ENCODE data around the gene RNASEH2B. TPM values are rescaled to one million over a fixed set of nuclear protein-coding genes. Genes with fewer than 3 reads are reported as not detected.

Gene RNASEH2B
- total and polyA plus RNA-seq, 2 experiments from 2014 or later: 22.3 to 30.9 TPM

- Histone ChIP-seq H4K20me1 (ENCODE audit: insufficient read depth, poor library complexity, severe bottlenecking) (no peaks in the 10 kb centered on the region), H3K4me2 (peak overlapping the region; percentile 38), H3K27ac (no peak overlapping the region), H3K27me3 (no peaks in the 10 kb centered on the region), H3K4me3 (no peak overlapping the region), H3K9me3 (ENCODE audit: low read depth) (no peaks in the 10 kb centered on the region), H2AFZ (peak overlapping the region; percentile 1), H3K79me2 (no peaks in the 10 kb centered on the region), H3K4me1 (ENCODE audit: insufficient read depth) (peaks cover 13% of the 10 kb centered on the region), H3K36me3 (replicated peaks; ENCODE audit: insufficient read depth, low read depth) (no peaks in the 10 kb centered on the region), H3K9me2 (replicated peaks; ENCODE audit: insufficient read depth) (no peaks in the 10 kb centered on the region)
- no peak for DNase-seq (ENCODE audit: low spot score)
- no peak for TF ChIP-seq CTCF (IDR thresholded peaks at IDR 0.05; ENCODE audit: poor library complexity)
- no peak for TF ChIP-seq EZH2phosphoT487 (IDR thresholded peaks at IDR 0.05; ENCODE audit: low read depth, severe bottlenecking, unreplicated experiment)
- no peak for TF ChIP-seq EZH2 (IDR thresholded peaks at IDR 0.05; ENCODE audit: borderline replicate concordance)
- 49% methylated on average over 11 of the region's 11 CpGs for WGBS (ENCODE audit: low lambda C conversion rate, missing lambda C conversion rate)
These were observed 80.7 kb downstream of the RNASEH2B start for GRCh38 chr13:50990065-50990817.

GRCh38 chr13:50990818-50991506, 81.4 kb downstream of the RNASEH2B start:
- H3K36me3 ChIP-seq (replicated peaks; ENCODE audit: insufficient read depth, low read depth): no peaks in the 10 kb centered on the region
- no peaks in the 10 kb centered on the region for H3K9me3 ChIP-seq (ENCODE audit: low read depth)
- no peaks in the 10 kb centered on the region for H3K27me3 ChIP-seq
- no peaks in the 10 kb centered on the region for H4K20me1 ChIP-seq (ENCODE audit: insufficient read depth, poor library complexity, severe bottlenecking)
- peak overlapping the region; percentile 38 for H3K4me2 ChIP-seq
- H2AFZ ChIP-seq: peak overlapping the region; percentile 1
- peak; percentile 69 for DNase-seq (ENCODE audit: low spot score)
- H3K4me1 ChIP-seq (ENCODE audit: insufficient read depth): peaks cover 13% of the 10 kb centered on the region
- H3K79me2 ChIP-seq: no peaks in the 10 kb centered on the region
- H3K27ac ChIP-seq: no peak overlapping the region
- H3K4me3 ChIP-seq: no peak overlapping the region
- no peaks in the 10 kb centered on the region for H3K9me2 ChIP-seq (replicated peaks; ENCODE audit: insufficient read depth)
- TF ChIP-seq EZH2 (IDR thresholded peaks at IDR 0.05; ENCODE audit: borderline replicate concordance) (no peak), CTCF (IDR thresholded peaks at IDR 0.05; ENCODE audit: poor library complexity) (no peak), EZH2phosphoT487 (IDR thresholded peaks at IDR 0.05; ENCODE audit: low read depth, severe bottlenecking, unreplicated experiment) (no peak)
- 57% methylated on average over 21 of the region's 22 CpGs for WGBS (ENCODE audit: low lambda C conversion rate, missing lambda C conversion rate)

GRCh38 chr13:50991579-50992521, 82.3 kb downstream of the RNASEH2B start:
- H3K79me2 ChIP-seq: no peaks in the 10 kb centered on the region
- H3K9me2 ChIP-seq (replicated peaks; ENCODE audit: insufficient read depth): no peaks in the 10 kb centered on the region
- H3K4me3 ChIP-seq: no peak overlapping the region
- peaks cover 13% of the 10 kb centered on the region for H3K4me1 ChIP-seq (ENCODE audit: insufficient read depth)
- no peak for TF ChIP-seq EZH2 (IDR thresholded peaks at IDR 0.05; ENCODE audit: borderline replicate concordance)
- TF ChIP-seq CTCF (IDR thresholded peaks at IDR 0.05; ENCODE audit: poor library complexity): no peak
- TF ChIP-seq EZH2phosphoT487 (IDR thresholded peaks at IDR 0.05; ENCODE audit: low read depth, severe bottlenecking, unreplicated experiment): no peak
- H3K36me3 ChIP-seq (replicated peaks; ENCODE audit: insufficient read depth, low read depth): no peaks in the 10 kb centered on the region
- H3K9me3 ChIP-seq (ENCODE audit: low read depth): no peaks in the 10 kb centered on the region
- DNase-seq (ENCODE audit: low spot score): no peak
- H2AFZ ChIP-seq: no peak overlapping the region
- H4K20me1 ChIP-seq (ENCODE audit: insufficient read depth, poor library complexity, severe bottlenecking): no peaks in the 10 kb centered on the region
- H3K27me3 ChIP-seq: no peaks in the 10 kb centered on the region
- no peak overlapping the region for H3K4me2 ChIP-seq
- 77% methylated on average over 6 of the region's 6 CpGs for WGBS (ENCODE audit: low lambda C conversion rate, missing lambda C conversion rate)
- no peak overlapping the region for H3K27ac ChIP-seq
